Prostate gland (tissue), 2 donors: ENCODE results near the gene KCTD11.

ENCODE experiments used
- CTCF ChIP-seq, 4 experiments: fragments of 200-600 bp in 2 of 4; fragments of 450-650 bp in 2 of 4; sonication (generic) in 2 of 4; IDR thresholded peaks; 1 replicate in 3 of 4; 2 replicates in 1 of 4; pipeline ENCODE4 v1.5.1; 2016 to 2019; ENCODE audit warnings: antibody characterized with exemption in 4 of 4, mild to moderate bottlenecking in 2 of 4, moderate library complexity in 2 of 4
- POLR2A ChIP-seq: fragments of 450-650 bp; IDR thresholded peaks from one replicate; pipeline ENCODE4 v1.6.1; 2016; ENCODE audit warnings: antibody characterized with exemption, mild to moderate bottlenecking
- POLR2AphosphoS5 ChIP-seq: sonication (generic); formaldehyde crosslinking; IDR thresholded peaks from one replicate; pipeline ENCODE4 v1.6.1; 2017; ENCODE audit warnings: antibody characterized with exemption

- TF ChIP-seq CTCF (IDR thresholded peaks at IDR 0.05) (no peak), POLR2A (no peak), POLR2AphosphoS5 (no peak)
Observed at GRCh38 chr17:7370853-7371252, 18.9 kb downstream of the KCTD11 start.
